ENCODE data around the gene SREK1IP1.

SREK1IP1 gene

DNA sequence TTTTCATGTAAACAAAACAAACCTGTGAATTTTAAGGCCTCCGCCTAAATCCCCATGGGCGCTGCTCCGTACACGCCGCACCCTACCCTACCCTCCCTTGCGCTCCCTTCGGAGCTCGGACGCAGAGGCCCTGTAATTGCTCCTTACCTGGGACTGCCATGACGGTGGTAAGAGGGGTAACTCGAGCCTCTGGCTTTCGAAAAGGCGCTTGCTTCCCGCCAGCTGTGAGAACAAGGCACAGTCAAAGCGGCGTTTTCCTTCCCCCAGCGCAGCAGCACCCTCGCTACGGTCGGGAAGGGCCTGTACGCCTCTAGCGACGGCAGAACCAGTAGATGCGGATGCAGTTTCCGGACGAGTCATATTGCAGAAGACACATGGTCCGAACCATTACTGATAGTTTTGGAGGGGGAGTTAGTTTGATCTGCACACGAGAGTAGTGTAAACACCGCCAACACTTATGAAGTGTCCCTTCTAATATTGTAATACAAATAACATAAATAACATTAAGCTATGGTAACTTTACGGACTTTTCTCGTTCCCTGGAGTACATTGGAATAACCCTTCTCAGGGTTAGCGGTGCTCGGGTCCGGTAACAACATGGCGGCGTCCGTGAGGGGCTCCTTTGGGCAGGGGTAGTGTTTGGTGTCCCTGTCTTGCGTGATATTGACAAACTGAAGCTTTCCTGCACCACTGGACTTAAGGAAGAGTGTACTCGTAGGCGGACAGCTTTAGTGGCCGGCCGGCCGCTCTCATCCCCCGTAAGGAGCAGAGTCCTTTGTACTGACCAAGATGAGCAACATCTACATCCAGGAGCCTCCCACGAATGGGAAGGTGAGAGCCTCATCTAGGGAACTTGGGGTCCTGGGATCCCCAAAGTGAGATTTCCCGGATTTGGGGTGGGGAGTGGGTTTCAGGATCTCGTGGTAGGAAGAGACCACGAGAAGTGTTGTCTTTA, at the start of gene SREK1IP1, which contains the start of gene CWC27:
Gene SREK1IP1 (minus strand): TSS at position 334 of the 955 bp plus-strand sequence. CDS start 174 bp downstream, at position 160.
Gene CWC27 (plus strand): TSS at position 573 of the 955 bp plus-strand sequence. CDS start 217 bp downstream, at position 790.
- DNase-seq, result peak; percentile 78

DNA sequence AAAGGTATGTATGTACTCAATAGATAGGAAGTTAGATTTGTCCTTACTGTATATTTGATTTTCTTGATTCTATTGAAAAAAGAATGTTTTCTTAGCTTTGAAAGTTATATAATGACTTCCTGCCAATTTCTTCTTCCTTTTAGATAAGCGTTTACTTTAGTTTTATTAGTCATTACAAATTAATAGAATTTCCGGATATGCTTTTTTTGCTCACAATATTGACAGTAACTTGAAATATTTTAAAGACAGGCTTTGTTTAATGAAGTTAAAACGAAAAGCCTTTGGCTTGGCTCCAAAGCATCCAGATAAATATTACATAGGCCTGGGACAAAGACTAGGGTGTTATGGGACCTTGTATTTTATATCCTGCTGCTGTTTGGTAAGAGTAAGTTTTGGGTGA, 49.8 kb upstream of the SREK1IP1 start:
- DNase-seq, result no peak

DNA sequence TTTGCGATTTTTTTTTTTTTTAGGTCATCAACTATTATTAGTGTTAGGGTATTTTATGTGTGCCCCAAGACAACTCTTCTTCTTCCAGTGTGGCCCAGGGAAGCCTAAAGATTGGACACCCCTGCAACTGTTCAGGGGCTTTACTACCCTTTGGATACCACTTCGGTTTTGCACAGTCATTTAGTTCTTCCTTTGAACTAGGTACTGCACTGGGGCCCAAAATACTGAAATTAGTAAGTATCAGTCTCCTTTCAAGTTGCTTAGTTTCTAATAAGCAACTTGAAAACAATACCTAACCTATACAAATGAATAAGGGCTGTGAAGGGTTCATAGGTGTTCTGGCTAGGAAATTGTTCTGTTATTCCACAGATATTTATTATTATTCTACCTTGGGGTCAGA, 45.6 kb upstream of the SREK1IP1 start:
- no peak for DNase-seq

GRCh38 chr5:64811050-64811640, 42.7 kb upstream of the SREK1IP1 start:
- peak; percentile 38 for DNase-seq

GRCh38 chr5:64807520-64807919, 39.0 kb upstream of the SREK1IP1 start:
- no peak for DNase-seq

- DNase-seq, result no peak
These were observed 38.0 kb upstream of the SREK1IP1 start for GRCh38 chr5:64806537-64806936.

DNA sequence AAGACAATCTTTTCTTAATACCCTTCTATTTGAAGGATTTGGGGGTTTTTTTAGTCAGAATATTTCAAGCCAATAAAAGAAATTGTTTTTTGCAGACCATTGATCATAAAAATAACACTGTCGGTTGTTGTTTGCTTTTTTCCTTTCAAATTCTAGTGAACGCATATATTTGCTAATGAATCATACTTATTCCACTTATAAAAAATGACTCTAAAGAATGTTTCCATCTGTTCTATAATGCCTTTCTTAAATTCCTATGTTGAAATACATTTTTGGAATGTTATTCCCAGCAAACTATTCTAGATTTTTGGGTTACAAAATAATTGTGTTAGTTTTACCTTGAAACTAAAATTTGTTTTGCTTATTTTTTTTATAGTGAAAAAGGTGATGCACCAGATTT, 32.4 kb upstream of the SREK1IP1 start:
- DNase-seq, result no peak

- no peak for DNase-seq
These were observed 27.8 kb upstream of the SREK1IP1 start for GRCh38 chr5:64796301-64796700.

DNA sequence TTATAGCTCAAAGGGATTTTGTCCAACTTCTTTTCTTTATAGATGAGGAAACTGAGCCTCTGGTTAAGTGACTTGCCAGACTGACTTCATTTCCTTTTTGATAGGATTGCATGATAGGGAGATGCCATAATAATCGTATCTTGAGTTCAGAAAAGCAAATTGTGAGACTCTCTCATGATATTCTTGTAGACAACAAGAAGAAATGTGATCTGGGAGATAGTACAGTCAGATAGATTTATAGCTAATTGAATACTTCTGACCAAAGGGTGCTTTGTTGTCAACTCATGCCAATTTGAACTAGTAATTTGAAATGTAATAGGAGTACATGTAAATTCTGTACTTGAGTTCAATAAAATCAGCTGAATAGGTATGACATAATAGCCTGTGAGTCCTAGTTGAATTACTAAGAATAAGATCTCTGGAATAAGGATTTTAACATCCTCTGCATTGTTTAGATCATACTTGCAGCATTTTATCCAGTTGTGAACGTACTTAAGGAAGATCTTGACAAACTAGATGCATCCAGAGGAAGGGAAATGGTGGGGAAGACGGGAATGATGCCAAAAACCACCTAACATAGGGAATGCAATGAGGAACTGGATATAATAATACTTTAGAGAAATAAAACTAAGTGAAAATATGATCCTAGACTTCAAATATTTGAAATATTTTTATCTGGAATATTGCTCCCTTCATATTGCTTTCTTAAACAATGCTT, 25.7 kb upstream of the SREK1IP1 start:
- no peak for DNase-seq

- DNase-seq, result no peak
These were observed 24.0 kb upstream of the SREK1IP1 start for GRCh38 chr5:64792469-64792868.

DNA sequence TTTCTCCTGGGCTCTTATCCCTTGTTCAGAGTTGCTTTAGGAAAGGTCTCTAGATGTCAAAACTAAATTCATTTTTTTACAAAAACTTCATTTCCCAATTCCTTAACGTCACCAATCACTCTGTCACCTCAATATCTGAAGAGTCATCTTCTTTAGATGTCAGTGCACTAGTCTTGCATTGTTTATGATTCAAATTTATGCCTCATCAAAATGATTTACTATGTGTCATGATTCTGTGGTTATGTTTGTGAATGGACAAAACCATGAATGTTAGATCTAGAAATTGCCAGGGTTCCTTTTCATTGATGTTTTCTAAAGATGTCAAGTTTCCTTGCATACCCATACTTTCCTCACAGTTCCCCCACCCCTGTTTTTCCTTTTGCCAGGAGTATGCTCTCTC, 21.7 kb upstream of the SREK1IP1 start:
- DNase-seq, result no peak

- DNase-seq, result no peak
These were observed 21.0 kb upstream of the SREK1IP1 start for GRCh38 chr5:64789457-64789856.

GRCh38 chr5:64788156-64788555, 19.7 kb upstream of the SREK1IP1 start:
- DNase-seq, result no peak

- DNase-seq, result no peak
These were observed 17.9 kb upstream of the SREK1IP1 start for GRCh38 chr5:64786372-64786771.

DNA sequence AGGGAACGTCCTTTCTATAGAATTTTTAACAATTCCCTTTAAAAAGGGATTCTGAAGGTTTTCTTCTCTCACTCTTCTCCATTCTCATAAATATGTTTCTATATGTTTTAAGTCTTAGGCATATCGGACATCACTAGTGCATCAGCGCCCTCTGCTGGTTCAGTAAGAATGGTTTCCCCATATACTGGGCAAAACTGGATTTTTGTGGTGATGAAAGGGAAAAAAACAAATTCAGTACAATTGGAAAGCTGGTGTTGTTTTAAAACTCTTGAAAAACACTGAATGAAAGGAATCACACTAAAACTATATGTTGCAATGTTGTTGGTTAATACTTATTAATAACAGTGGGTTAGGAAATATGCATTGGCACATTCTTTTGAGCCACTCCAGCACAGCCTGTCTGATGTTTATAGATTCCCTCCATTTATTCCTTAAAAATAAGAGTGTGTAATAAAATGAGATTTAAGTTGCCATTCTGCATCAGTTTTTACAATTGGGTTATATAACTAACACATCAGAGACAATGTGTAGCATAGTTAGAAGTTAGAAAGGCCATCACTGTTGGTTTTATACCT, 16.0 kb upstream of the SREK1IP1 start:
- peak; percentile 53 for DNase-seq

- DNase-seq, result no peak
These were observed 6.8 kb upstream of the SREK1IP1 start for GRCh38 chr5:64775291-64775690.

- no peak for DNase-seq
These were observed 5.0 kb upstream of the SREK1IP1 start for GRCh38 chr5:64773533-64773932.

DNA sequence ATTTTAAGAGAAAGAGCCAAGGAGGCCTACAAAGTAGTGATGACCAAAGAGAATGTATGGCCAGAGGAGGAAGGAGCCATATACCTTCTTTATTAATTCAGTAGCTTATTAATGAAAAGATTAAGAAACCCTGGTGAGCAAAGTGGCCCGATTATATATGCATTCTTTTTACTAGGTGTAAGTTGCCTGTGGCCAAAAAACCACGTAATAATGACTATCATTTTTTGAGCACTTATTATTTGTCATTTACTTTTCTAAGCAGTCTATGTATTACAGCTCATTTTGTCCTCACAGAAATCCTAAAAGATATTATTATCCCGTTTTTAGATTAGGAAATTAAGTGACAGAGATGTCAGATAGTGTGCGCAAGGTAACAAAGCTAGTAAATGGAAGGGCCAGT, 3.2 kb upstream of the SREK1IP1 start:
- no peak for DNase-seq

DNA sequence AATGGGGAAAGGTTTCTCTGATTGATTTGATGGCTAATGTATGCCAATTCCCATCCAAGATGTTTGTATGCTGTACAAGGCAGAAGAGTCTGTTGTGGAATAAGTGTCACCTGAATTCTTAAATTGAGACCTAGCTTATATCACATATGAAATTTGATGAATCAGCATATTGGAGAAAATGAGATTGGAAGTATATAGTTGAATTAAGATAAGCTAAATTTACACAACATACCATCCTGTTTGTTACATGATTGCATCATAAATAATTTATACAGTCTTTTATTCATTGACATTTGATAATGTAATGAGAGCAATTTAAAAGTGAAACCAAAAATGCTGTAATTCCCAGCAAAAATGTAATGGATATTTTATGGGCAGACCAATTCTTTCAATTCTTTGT, 1.4 kb upstream of the SREK1IP1 start:
- DNase-seq, result no peak

DNA sequence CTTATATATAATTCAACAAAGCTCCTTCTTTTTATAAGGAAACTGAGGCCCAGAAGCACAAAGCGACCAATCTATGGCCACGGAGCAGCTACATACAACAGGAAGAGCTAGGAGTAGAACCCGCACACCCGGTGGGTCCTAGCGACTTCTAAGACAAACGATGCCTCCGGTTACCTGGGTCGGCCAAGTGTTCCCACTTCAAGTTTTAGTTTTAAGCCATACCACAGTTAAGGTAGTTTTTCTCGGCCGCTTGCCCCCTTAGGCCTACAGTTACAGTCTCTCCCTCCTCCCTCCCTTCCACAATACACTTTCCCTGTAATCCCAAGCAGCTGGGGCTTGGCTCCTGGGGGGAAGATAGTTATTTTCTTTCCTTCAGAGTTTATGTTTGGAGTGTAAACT, 533 bp downstream of the SREK1IP1 start:
- DNase-seq, result peak; percentile 1

- DNase-seq, result no peak
These were observed 1.6 kb downstream of the SREK1IP1 start for GRCh38 chr5:64766941-64767340.

DNA sequence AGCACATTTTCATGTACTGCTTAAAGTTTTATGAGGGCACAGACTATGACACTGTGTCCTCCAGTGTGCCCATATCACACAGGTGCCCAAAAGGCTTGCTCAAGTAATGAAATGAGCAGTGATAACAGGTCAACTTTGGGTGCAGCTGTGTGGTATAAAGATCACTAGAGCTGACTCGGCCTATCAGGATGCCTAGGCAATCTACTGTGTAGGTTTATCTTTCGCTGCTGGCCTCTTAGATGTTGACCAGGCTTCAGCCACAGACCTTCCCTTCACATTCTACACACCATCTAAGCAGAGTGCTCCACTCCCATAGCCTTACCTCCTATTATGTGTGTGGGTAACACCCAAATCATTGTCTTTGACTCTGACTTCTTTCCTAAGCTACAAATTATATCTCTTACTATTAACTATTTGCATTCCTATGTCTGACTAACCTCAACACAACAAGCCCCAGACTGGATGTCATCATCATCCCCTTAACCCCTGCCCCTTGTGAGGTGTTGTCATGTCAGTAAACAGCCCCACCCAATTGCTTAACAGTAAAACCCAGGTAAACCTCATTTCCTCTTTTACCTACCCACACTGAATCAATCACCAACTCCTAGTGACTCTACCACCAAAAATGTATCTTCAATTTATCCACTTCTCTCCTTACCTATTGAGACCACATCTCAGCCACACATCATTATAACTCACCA, 2.5 kb downstream of the SREK1IP1 start:
- DNase-seq, result no peak
